ENCODE results near the gene MIOS. TPM values are rescaled to one million over a fixed set of nuclear protein-coding genes. Genes with fewer than 3 reads are reported as not detected.
A peak's percentile ranks its signal among the peaks of the same experiment; 100 is the strongest.

MIOS gene
- 10 to 100 TPM; 63.0 to 67.3 TPM for total RNA-seq

DNA sequence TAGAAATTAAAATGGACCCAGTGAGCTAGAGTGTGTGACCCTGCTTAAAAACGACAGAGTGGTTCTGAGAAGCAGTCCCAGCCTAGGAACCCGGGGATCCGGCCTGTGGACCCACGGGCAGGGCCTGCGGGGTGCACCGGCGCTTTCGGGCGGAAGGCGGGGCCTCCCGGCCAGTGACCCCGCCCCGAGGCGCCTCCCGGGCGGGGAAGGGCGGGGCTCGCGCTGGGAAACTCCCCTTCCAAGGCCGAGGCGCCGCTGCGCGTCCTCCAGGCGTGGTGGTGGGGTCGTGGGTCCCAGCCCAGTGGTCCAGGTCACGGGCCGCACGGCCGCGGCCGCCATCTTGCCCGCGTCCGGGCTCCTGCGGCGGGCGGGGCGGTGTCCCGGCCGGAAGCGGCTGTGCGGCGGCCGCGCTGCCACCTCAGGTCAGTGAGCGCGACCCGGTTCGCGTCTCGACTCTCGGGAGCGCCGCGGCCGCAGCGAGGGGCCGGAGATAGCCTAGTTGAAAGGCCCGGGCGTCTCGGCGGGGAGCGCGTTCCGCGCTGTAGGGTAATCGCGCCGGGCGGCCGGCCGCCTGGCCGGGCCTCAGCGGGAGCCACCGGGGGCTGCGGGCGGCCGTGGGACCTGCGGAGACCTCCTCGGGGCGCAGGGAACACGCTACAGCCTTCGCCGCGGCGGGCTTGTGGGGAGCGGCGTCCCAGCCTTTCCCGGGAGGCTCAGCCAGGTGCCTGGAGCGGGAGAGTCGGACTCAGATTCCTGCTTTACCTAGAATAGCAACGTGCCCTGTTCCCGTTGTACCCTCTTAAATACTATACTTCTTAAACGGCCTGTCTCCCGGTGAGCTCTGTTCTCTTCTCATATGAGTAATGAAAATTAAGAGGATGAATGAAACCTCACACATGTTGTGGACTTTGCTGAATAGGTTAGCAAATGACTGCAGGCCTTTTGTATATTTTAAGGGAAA, at the start of gene MIOS:
TSS of gene MIOS (plus strand) at position 234 of the 961 bp plus-strand sequence. CDS start 5,592 bp downstream, outside the sequence.
- TF ChIP-seq, protein P1, sequence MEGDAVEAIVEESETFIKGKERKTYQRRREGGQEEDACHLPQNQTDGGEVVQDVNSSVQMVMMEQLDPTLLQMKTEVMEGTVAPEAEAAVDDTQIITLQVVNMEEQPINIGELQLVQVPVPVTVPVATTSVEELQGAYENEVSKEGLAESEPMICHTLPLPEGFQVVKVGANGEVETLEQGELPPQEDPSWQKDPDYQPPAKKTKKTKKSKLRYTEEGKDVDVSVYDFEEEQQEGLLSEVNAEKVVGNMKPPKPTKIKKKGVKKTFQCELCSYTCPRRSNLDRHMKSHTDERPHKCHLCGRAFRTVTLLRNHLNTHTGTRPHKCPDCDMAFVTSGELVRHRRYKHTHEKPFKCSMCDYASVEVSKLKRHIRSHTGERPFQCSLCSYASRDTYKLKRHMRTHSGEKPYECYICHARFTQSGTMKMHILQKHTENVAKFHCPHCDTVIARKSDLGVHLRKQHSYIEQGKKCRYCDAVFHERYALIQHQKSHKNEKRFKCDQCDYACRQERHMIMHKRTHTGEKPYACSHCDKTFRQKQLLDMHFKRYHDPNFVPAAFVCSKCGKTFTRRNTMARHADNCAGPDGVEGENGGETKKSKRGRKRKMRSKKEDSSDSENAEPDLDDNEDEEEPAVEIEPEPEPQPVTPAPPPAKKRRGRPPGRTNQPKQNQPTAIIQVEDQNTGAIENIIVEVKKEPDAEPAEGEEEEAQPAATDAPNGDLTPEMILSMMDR (IDR thresholded peaks at IDR 0.05), result no peak
- Mint-ChIP-seq H3K27ac (peak within 1 kb of the TSS; percentile 96), H3K36me3 (ENCODE audit: low read depth) (peaks cover 31% of the 10 kb centered on the region), H3K4me1 (ENCODE audit: low read depth) (peaks cover 22% of the 10 kb centered on the region), H3K9me3 (no peaks in the 10 kb centered on the region), H3K4me3 (peak within 1 kb of the TSS; percentile 87), H3K27me3 (no peaks in the 10 kb centered on the region)
- ChIA-PET CTCF (no interaction called here), POLR2A (interaction anchor here (0.6 to 1.4 kb wide), 2 partner anchors 74 to 297 kb away, joined by 3 to 4 read pairs; partner anchors contain the start of gene UMAD1)
- peak; percentile 88 for ATAC-seq
- intact Hi-C loops (cut with micrococcal nuclease), result loop anchor here (5.0 kb wide), 2 partner anchors 75 to 385 kb away; partner anchors contain the start of genes C1GALT1 and UMAD1
- DNase-seq, result peak; percentile 80

DNA sequence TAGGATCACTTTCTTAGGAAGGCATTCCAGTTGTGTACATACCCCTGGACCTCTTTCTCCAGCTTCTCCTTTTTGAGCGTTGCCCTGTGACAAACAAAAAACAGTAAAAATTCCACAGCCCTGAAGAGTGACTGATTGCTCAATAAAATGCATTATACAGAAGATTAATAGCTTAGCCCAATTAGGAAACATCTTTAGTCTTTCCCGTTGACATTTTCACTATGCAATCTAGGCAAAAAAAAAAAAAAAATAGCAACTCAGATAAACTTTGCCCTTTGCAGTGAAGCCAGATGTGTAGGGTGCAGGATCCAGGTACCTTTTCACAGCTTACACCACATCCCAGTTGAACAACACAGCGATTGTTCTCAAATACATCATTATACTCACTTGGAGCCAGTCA, 48.9 kb upstream of the MIOS start:
- H3K9me3 Mint-ChIP-seq, result no peaks in the 10 kb centered on the region
- intact Hi-C loops (cut with micrococcal nuclease), result no loop called here
- ChIA-PET CTCF (no interaction called here), POLR2A (no interaction called here)
- no peak for ATAC-seq
- no peak overlapping the region for H3K4me3 Mint-ChIP-seq
- H3K4me1 Mint-ChIP-seq (ENCODE audit: low read depth), result peaks cover 2% of the 10 kb centered on the region
- no peak overlapping the region for H3K27ac Mint-ChIP-seq
- no peaks in the 10 kb centered on the region for H3K36me3 Mint-ChIP-seq (ENCODE audit: low read depth)
- no peak for DNase-seq
- TF ChIP-seq, protein P1 (IDR thresholded peaks at IDR 0.05), result no peak
- no peaks in the 10 kb centered on the region for H3K27me3 Mint-ChIP-seq

GRCh38 chr7:7519056-7519455, 47.6 kb upstream of the MIOS start:
- no peaks in the 10 kb centered on the region for H3K27me3 Mint-ChIP-seq
- ATAC-seq (no peak), DNase-seq (no peak)
- no peaks in the 10 kb centered on the region for H3K36me3 Mint-ChIP-seq (ENCODE audit: low read depth)
- CTCF ChIA-PET, result no interaction called here
- no peak overlapping the region for H3K27ac Mint-ChIP-seq
- H3K9me3 Mint-ChIP-seq, result no peaks in the 10 kb centered on the region
- TF ChIP-seq, protein P1 (IDR thresholded peaks at IDR 0.05), result no peak
- intact Hi-C loops (cut with micrococcal nuclease), result no loop called here
- no peak overlapping the region for H3K4me3 Mint-ChIP-seq
- peaks cover 2% of the 10 kb centered on the region for H3K4me1 Mint-ChIP-seq (ENCODE audit: low read depth)
- POLR2A ChIA-PET, result no interaction called here

GRCh38 chr7:7519528-7519927, 47.2 kb upstream of the MIOS start:
- H3K4me1 Mint-ChIP-seq (ENCODE audit: low read depth), result peaks cover 2% of the 10 kb centered on the region
- H3K27me3 Mint-ChIP-seq, result no peaks in the 10 kb centered on the region
- POLR2A ChIA-PET, result no interaction called here
- H3K27ac Mint-ChIP-seq, result no peak overlapping the region
- CTCF ChIA-PET, result no interaction called here
- no peak overlapping the region for H3K4me3 Mint-ChIP-seq
- DNase-seq (no peak), ATAC-seq (no peak)
- H3K36me3 Mint-ChIP-seq (ENCODE audit: low read depth), result no peaks in the 10 kb centered on the region
- TF ChIP-seq, protein P1 (IDR thresholded peaks at IDR 0.05), result no peak
- intact Hi-C loops (cut with micrococcal nuclease), result no loop called here
- no peaks in the 10 kb centered on the region for H3K9me3 Mint-ChIP-seq

GRCh38 chr7:7521259-7521658, 45.4 kb upstream of the MIOS start:
- DNase-seq, result peak; percentile 15
- Mint-ChIP-seq H3K4me1 (ENCODE audit: low read depth) (peaks cover 2% of the 10 kb centered on the region), H3K27ac (no peak overlapping the region), H3K4me3 (no peak overlapping the region), H3K36me3 (ENCODE audit: low read depth) (no peaks in the 10 kb centered on the region), H3K27me3 (no peaks in the 10 kb centered on the region), H3K9me3 (no peaks in the 10 kb centered on the region)
- peak; percentile 37 for ATAC-seq
- intact Hi-C loops (cut with micrococcal nuclease), result no loop called here
- CTCF ChIA-PET, result interaction anchor here (1.1 to 1.2 kb wide), 2 partner anchors 21 to 86 kb away, joined by 3 read pairs; no protein-coding TSS in a partner anchor
- TF ChIP-seq, protein P1 (IDR thresholded peaks at IDR 0.05), result no peak
- POLR2A ChIA-PET, result no interaction called here

All from activated CD8-positive, alpha-beta T cell treated with anti-CD3 and anti-CD28 coated beads for 36 hours (primary cell).